ENCODE measurements around the gene HJURP. TPM values are rescaled to one million over a fixed set of nuclear protein-coding genes. Genes with fewer than 3 reads are reported as not detected.

The HJURP gene
- total RNA-seq, 1 experiment from 2014 or later, result 35.0 TPM

DNA sequence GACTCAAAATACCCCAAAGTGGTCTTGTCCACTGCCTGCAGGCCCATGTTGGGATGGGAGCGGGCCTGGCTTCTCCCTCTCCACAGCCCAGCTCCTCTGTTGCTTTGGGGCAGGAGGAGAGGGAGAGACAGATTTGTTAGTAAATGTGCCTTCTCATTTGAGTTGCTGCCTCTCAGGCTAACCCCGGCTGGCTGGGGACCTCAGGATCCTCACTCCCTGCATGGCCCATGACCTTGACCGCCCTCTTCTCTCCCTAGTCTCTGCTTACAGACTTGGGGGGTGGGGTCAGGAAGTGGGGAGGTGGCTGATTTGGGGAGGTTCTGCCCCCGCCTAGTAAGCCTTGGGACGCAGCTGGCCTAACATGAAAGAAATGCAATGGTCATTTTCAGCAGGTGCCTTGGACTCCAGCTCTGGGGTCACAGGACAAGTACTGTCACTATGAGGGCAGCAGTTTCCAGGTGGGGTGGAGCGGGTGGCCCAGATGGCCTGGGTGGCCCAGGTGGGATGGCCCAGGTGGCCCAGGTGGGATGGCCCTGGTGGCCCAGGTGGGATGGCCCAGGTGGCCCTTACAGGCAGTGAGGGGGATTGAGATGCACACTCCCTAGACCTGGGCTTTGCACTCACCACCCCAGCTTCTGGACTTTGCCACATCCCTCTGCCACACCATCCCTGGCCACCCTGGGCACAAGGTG is 24.1 kb downstream of the HJURP start:
- ChIA-PET POLR2A (no interaction called here), CTCF (no interaction called here)
- TF ChIP-seq, protein P1, sequence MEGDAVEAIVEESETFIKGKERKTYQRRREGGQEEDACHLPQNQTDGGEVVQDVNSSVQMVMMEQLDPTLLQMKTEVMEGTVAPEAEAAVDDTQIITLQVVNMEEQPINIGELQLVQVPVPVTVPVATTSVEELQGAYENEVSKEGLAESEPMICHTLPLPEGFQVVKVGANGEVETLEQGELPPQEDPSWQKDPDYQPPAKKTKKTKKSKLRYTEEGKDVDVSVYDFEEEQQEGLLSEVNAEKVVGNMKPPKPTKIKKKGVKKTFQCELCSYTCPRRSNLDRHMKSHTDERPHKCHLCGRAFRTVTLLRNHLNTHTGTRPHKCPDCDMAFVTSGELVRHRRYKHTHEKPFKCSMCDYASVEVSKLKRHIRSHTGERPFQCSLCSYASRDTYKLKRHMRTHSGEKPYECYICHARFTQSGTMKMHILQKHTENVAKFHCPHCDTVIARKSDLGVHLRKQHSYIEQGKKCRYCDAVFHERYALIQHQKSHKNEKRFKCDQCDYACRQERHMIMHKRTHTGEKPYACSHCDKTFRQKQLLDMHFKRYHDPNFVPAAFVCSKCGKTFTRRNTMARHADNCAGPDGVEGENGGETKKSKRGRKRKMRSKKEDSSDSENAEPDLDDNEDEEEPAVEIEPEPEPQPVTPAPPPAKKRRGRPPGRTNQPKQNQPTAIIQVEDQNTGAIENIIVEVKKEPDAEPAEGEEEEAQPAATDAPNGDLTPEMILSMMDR (IDR thresholded peaks at IDR 0.05; ENCODE audit: insufficient read depth in 1 of 2, low read depth in 1 of 2, low read length in 1 of 2, severe bottlenecking in 1 of 2, unreplicated experiment in 1 of 2), result no peak

DNA sequence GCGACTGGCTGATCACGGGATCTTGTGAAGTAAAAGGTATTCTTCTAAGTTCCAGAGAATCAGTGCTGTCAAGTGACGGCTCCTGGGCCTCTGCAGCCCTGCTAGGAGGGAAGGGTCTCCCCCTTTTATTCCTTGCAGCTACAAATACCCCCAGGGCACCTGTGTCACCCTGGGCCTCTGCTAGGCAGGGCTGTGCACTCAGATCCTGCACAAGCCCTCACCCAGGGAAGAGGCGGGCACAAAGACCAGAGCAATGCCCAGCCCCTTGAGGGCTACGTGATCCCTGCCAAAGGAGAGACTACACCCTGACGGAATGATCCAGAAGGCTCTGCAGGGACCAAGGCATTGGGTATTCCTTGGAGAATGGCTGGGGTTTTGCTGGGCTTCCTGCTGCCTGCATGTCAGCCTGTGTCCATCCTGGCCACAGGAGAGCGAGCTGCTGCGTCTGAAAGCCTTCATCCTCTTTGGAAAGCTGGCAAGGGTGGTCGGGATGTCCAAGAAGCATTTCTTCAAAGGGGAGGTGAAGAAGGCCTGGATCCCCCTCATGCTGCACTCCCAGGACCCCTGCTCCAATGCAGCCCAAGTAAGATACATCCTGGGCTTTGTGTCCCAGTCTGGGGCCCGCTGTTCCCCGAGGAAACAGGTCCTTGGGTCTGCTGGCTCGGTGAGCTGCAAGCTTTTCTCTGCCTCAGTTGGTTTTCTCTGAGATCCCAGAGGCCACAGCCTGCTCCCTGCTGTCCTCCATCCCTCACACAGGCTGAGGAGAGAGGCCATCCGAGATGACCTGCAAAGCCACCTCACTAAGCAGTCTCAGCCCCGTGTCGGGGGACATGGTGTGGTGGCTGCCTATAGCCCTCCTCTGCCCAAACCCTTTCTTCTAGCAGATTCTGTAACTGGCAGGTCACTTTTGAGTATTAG is 24.9 kb downstream of the HJURP start:
- H3K27ac Mint-ChIP-seq (ENCODE audit: unreplicated experiment), result no peak overlapping the region
- H3K27me3 Mint-ChIP-seq (ENCODE audit: insufficient read depth, unreplicated experiment), result no peaks in the 10 kb centered on the region
- POLR2A ChIA-PET, result no interaction called here
- intact Hi-C loops (cut with micrococcal nuclease; ENCODE audit: unreplicated experiment), result loop anchor here (5.0 kb wide), 1 partner anchor 347 kb away; no protein-coding TSS in a partner anchor
- no peaks in the 10 kb centered on the region for H3K9me3 Mint-ChIP-seq (ENCODE audit: unreplicated experiment)
- no peak overlapping the region for H3K4me3 Mint-ChIP-seq (ENCODE audit: unreplicated experiment)
- H3K36me3 ChIP-seq (ENCODE audit: control insufficient read depth, insufficient read depth, low read length), result no peaks in the 10 kb centered on the region
- TF ChIP-seq, protein P1 (IDR thresholded peaks at IDR 0.05; ENCODE audit: insufficient read depth in 1 of 2, low read depth in 1 of 2, low read length in 1 of 2, severe bottlenecking in 1 of 2, unreplicated experiment in 1 of 2), result no peak
- no peaks in the 10 kb centered on the region for H3K27me3 ChIP-seq (replicated peaks; ENCODE audit: control insufficient read depth, insufficient read depth, low read length)
- no peak overlapping the region for H3K4me3 ChIP-seq (ENCODE audit: low read depth, low read length)
- peaks cover 8% of the 10 kb centered on the region for H3K36me3 Mint-ChIP-seq (ENCODE audit: insufficient read depth, unreplicated experiment)
- no peak for DNase-seq
- no peaks in the 10 kb centered on the region for H3K4me1 Mint-ChIP-seq (ENCODE audit: low read depth, unreplicated experiment)
- CTCF ChIA-PET, result no interaction called here
- H3K4me1 ChIP-seq, result no peaks in the 10 kb centered on the region
- BruUV-seq (replicated peaks), result no TSS peak
- no peaks in the 10 kb centered on the region for H3K9me3 ChIP-seq

More for the DNA sequence above, 24.1 kb downstream of the HJURP start:
- no peaks in the 10 kb centered on the region for H3K9me3 ChIP-seq
- DNase-seq, result no peak
- BruUV-seq (replicated peaks), result no TSS peak
- Mint-ChIP-seq H3K9me3 (ENCODE audit: unreplicated experiment) (no peaks in the 10 kb centered on the region), H3K27me3 (ENCODE audit: insufficient read depth, unreplicated experiment) (no peaks in the 10 kb centered on the region), H3K27ac (ENCODE audit: unreplicated experiment) (no peak overlapping the region), H3K36me3 (ENCODE audit: insufficient read depth, unreplicated experiment) (peaks cover 16% of the 10 kb centered on the region), H3K4me3 (ENCODE audit: unreplicated experiment) (no peak overlapping the region), H3K4me1 (ENCODE audit: low read depth, unreplicated experiment) (no peaks in the 10 kb centered on the region)
- no peaks in the 10 kb centered on the region for H3K36me3 ChIP-seq (ENCODE audit: control insufficient read depth, insufficient read depth, low read length)
- no peaks in the 10 kb centered on the region for H3K4me1 ChIP-seq
- no peak overlapping the region for H3K4me3 ChIP-seq (ENCODE audit: low read depth, low read length)
- intact Hi-C loops (cut with micrococcal nuclease; ENCODE audit: unreplicated experiment), result loop anchor here (5.0 kb wide), 1 partner anchor 348 kb away; no protein-coding TSS in a partner anchor
- no peaks in the 10 kb centered on the region for H3K27me3 ChIP-seq (replicated peaks; ENCODE audit: control insufficient read depth, insufficient read depth, low read length)

DNA sequence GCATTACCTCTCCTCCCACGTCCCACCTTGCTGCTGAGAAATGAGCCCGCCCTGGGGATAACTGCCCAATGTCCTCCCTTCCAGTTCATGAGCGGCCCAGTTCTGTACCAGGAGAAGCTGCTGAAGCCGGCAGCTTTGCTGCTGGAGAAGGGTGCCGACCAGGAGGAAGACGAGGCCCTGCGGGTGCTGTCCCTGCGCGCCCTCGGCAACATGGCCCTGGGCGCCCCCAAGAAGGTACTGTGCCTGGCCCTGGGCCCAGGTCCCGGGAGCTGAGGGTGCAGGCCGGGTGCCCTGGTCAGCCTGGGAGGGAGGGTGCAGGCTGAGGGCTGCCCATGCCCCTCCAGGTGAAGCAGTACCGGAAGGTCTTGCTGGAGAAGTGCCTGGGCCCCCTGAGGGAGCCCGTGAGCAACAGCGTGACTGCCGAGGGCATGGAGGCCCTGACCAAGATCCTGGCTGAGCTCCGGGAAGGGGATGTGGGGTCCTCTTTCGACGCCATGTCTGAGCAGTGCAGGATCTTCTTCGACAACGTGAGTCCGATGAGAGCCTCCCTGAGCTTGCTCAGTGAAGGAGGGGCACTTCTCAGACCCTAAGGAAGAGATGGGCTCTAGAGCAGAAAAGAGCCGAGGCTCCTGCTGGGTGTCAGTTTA is 25.7 kb downstream of the HJURP start:
- no peak for DNase-seq
- Mint-ChIP-seq H3K36me3 (ENCODE audit: insufficient read depth, unreplicated experiment) (peaks cover under 1% of the 10 kb centered on the region), H3K4me1 (ENCODE audit: low read depth, unreplicated experiment) (no peaks in the 10 kb centered on the region), H3K27ac (ENCODE audit: unreplicated experiment) (no peak overlapping the region), H3K4me3 (ENCODE audit: unreplicated experiment) (no peak overlapping the region), H3K9me3 (ENCODE audit: unreplicated experiment) (no peaks in the 10 kb centered on the region), H3K27me3 (ENCODE audit: insufficient read depth, unreplicated experiment) (no peaks in the 10 kb centered on the region)
- intact Hi-C loops (cut with micrococcal nuclease; ENCODE audit: unreplicated experiment), result no loop called here
- ChIA-PET POLR2A (no interaction called here), CTCF (interaction anchor here (0.5 kb wide), 1 partner anchor 82 kb away, joined by 3 read pairs; no protein-coding TSS in a partner anchor)
- no peaks in the 10 kb centered on the region for H3K27me3 ChIP-seq (replicated peaks; ENCODE audit: control insufficient read depth, insufficient read depth, low read length)
- H3K4me1 ChIP-seq, result no peaks in the 10 kb centered on the region
- TF ChIP-seq, protein P1 (IDR thresholded peaks at IDR 0.05; ENCODE audit: insufficient read depth in 1 of 2, low read depth in 1 of 2, low read length in 1 of 2, severe bottlenecking in 1 of 2, unreplicated experiment in 1 of 2), result no peak
- no peaks in the 10 kb centered on the region for H3K9me3 ChIP-seq
- H3K36me3 ChIP-seq (ENCODE audit: control insufficient read depth, insufficient read depth, low read length), result no peaks in the 10 kb centered on the region
- H3K4me3 ChIP-seq (ENCODE audit: low read depth, low read length), result no peak overlapping the region
- BruUV-seq (replicated peaks), result no TSS peak

Measured in Caco-2 (cell line).